8988T (cell line): ENCODE data around the gene AGO3.

ENCODE experiments used
- DNase-seq: peaks from one replicate; pipeline ENCODE4 v3.0.0; 2011

AGO3 gene

GRCh38 chr1:36084497-36085115, 153.7 kb downstream of the AGO3 start:
- DNase-seq, result no peak

GRCh38 chr1:36085126-36085525, 154.2 kb downstream of the AGO3 start:
- no peak for DNase-seq

- DNase-seq, result no peak
Measured at GRCh38 chr1:36085686-36086526, 155.0 kb downstream of the AGO3 start.

- no peak for DNase-seq
Measured at GRCh38 chr1:36086529-36087232, 155.8 kb downstream of the AGO3 start.

- DNase-seq, result no peak
Measured at GRCh38 chr1:36087233-36088123, 156.6 kb downstream of the AGO3 start.

- no peak for DNase-seq
Measured at GRCh38 chr1:36088265-36088576, 157.3 kb downstream of the AGO3 start.

GRCh38 chr1:36088577-36089392, 157.9 kb downstream of the AGO3 start, which contains the start of gene ADPRS:
Gene ADPRS (plus strand): TSS chr1:36088892. CDS start chr1:36088905, 13 bp downstream.
- DNase-seq, result peak; percentile 79

GRCh38 chr1:36089393-36090121, 158.7 kb downstream of the AGO3 start:
- no peak for DNase-seq

GRCh38 chr1:36091141-36091540, 160.2 kb downstream of the AGO3 start:
- no peak for DNase-seq

GRCh38 chr1:36091698-36092097, 160.8 kb downstream of the AGO3 start:
- no peak for DNase-seq

GRCh38 chr1:36092166-36092797, 161.4 kb downstream of the AGO3 start:
- DNase-seq, result no peak

- DNase-seq, result no peak
Measured at GRCh38 chr1:36092798-36093185, 161.9 kb downstream of the AGO3 start.

GRCh38 chr1:36093226-36093625, 162.3 kb downstream of the AGO3 start:
- no peak for DNase-seq

GRCh38 chr1:36093929-36094328, 163.0 kb downstream of the AGO3 start:
- DNase-seq, result no peak

GRCh38 chr1:36094621-36095061, 163.7 kb downstream of the AGO3 start:
- DNase-seq, result no peak

- DNase-seq, result no peak
Measured at GRCh38 chr1:36095760-36096405, 165.0 kb downstream of the AGO3 start.

- no peak for DNase-seq
Measured at GRCh38 chr1:36096500-36097432, 165.9 kb downstream of the AGO3 start.

GRCh38 chr1:36097693-36098585, 167.0 kb downstream of the AGO3 start:
- no peak for DNase-seq
